Tibial artery (tissue), 4 donors: ENCODE data around the gene BRSK2.

Experiments
- DNase-seq, 2 donors: peaks; one replicate each; pipeline ENCODE4 v3.0.0-alpha.2; 2019
- H3K27ac ChIP-seq, 2 donors: fragments of 200-600 bp; sonication (generic) in 1 of 2; 1 replicate in 1 of 2; 2 replicates in 1 of 2; pipeline ENCODE4 v1.5.1; 2018 to 2019; ENCODE audit warnings: mild to moderate bottlenecking in 1 of 2
- H3K27me3 ChIP-seq, 2 donors: fragments of 200-600 bp; sonication (generic) in 1 of 2; one replicate each; pipeline versions ENCODE4 v1.5.1 to v1.6.0; 2016 to 2019
- H3K36me3 ChIP-seq, 3 donors: fragments of 200-600 bp; sonication (generic) in 2 of 3; one replicate each; pipeline ENCODE4 v1.5.1; 2016 to 2019; ENCODE audit warnings: mild to moderate bottlenecking in 2 of 3
- H3K4me1 ChIP-seq, 4 donors: fragments of 200-600 bp; sonication (generic) in 2 of 4; 1 replicate in 3 of 4; 2 replicates in 1 of 4; pipeline ENCODE4 v1.5.1; 2016 to 2019
- H3K4me3 ChIP-seq, 2 donors: fragments of 200-600 bp; sonication (generic) in 1 of 2; 1 replicate in 1 of 2; 2 replicates in 1 of 2; pipeline ENCODE4 v1.5.1; 2018 to 2019; ENCODE audit warnings: mild to moderate bottlenecking in 2 of 2
- H3K9me3 ChIP-seq, 3 donors: fragments of 200-600 bp; sonication (generic) in 1 of 3; one replicate each; pipeline ENCODE4 v1.5.1; 2016 to 2019
- CTCF ChIP-seq, 2 experiments: fragments of 200-600 bp in 1 of 2; fragments of 450-650 bp in 1 of 2; IDR thresholded peaks; one replicate each; pipeline ENCODE4 v1.5.1; 2017 to 2019; ENCODE audit warnings: antibody characterized with exemption in 2 of 2, mild to moderate bottlenecking in 1 of 2, moderate library complexity in 1 of 2
- intact Hi-C: fragments of 100-400 bp; cut with DNase I; formaldehyde crosslinking; loops from one replicate; pipeline ENCODE4 v1.15.0; 2023; ENCODE audit warnings: low total_unique reads

BRSK2 gene

GRCh38 chr11:1375955-1376258 lies 13.8 kb upstream of the BRSK2 start:
- no peak overlapping the region for H3K27ac ChIP-seq
- peak in 1 of 2 donors; percentile 33 for DNase-seq
- intact Hi-C loops: no loop called here
- H3K36me3 ChIP-seq: no peaks in the 10 kb centered on the region
- peaks cover 0 to 4% (median 0%) of the 10 kb centered on the region in 3 donors for H3K9me3 ChIP-seq
- H3K4me1 ChIP-seq: no peaks in the 10 kb centered on the region
- no peak for TF ChIP-seq CTCF (IDR thresholded peaks at IDR 0.05)
- no peak overlapping the region for H3K4me3 ChIP-seq
- peaks cover 0 to 29% of the 10 kb centered on the region in 2 donors for H3K27me3 ChIP-seq

GRCh38 chr11:1377231-1377780 lies 12.4 kb upstream of the BRSK2 start:
- TF ChIP-seq CTCF (IDR thresholded peaks at IDR 0.05): no peak
- H3K4me1 ChIP-seq: no peaks in the 10 kb centered on the region
- H3K9me3 ChIP-seq: peaks cover 0 to 4% (median 0%) of the 10 kb centered on the region in 3 donors
- intact Hi-C loops: no loop called here
- H3K36me3 ChIP-seq: no peaks in the 10 kb centered on the region
- DNase-seq: peak in 1 of 2 donors; percentile 41
- H3K27ac ChIP-seq: no peak overlapping the region
- H3K27me3 ChIP-seq: peaks cover 0 to 15% of the 10 kb centered on the region in 2 donors
- no peak overlapping the region for H3K4me3 ChIP-seq

GRCh38 chr11:1381793-1382425 lies 7.8 kb upstream of the BRSK2 start:
- H3K36me3 ChIP-seq: no peaks in the 10 kb centered on the region
- no peak overlapping the region for H3K27ac ChIP-seq
- H3K4me1 ChIP-seq: peaks cover 0 to 11% (median 8%) of the 10 kb centered on the region in 4 donors
- peaks cover 0 to 14% of the 10 kb centered on the region in 2 donors for H3K27me3 ChIP-seq
- peaks cover 0 to 4% (median 0%) of the 10 kb centered on the region in 3 donors for H3K9me3 ChIP-seq
- H3K4me3 ChIP-seq: no peak overlapping the region
- no peak for TF ChIP-seq CTCF (IDR thresholded peaks at IDR 0.05)
- DNase-seq: no peak
- intact Hi-C loops: no loop called here

GRCh38 chr11:1382429-1382828 lies 7.3 kb upstream of the BRSK2 start:
- H3K36me3 ChIP-seq: no peaks in the 10 kb centered on the region
- no peak overlapping the region for H3K27ac ChIP-seq
- H3K9me3 ChIP-seq: peaks cover 0 to 4% (median 0%) of the 10 kb centered on the region in 3 donors
- DNase-seq: no peak
- H3K4me3 ChIP-seq: no peak overlapping the region
- peaks cover 0 to 14% of the 10 kb centered on the region in 2 donors for H3K27me3 ChIP-seq
- intact Hi-C loops: no loop called here
- peaks cover 0 to 11% (median 8%) of the 10 kb centered on the region in 4 donors for H3K4me1 ChIP-seq
- TF ChIP-seq CTCF (IDR thresholded peaks at IDR 0.05): no peak

GRCh38 chr11:1382831-1383607 lies 6.7 kb upstream of the BRSK2 start:
- intact Hi-C loops: no loop called here
- H3K4me3 ChIP-seq: peak overlapping the region; percentile 49 to 56
- no peaks in the 10 kb centered on the region for H3K36me3 ChIP-seq
- peak; percentile 73 to 89 for DNase-seq
- peaks cover 0 to 11% (median 8%) of the 10 kb centered on the region in 4 donors for H3K4me1 ChIP-seq
- no peak for TF ChIP-seq CTCF (IDR thresholded peaks at IDR 0.05)
- H3K9me3 ChIP-seq: peaks cover 0 to 4% (median 0%) of the 10 kb centered on the region in 3 donors
- peak overlapping the region; percentile 28 to 42 for H3K27ac ChIP-seq
- peaks cover 0 to 14% of the 10 kb centered on the region in 2 donors for H3K27me3 ChIP-seq
